HG03095 (cell line): ENCODE measurements around the gene CD151.

Experiments
- ATAC-seq: cut with Tn5 transposase; IDR thresholded peaks from one replicate; pipeline ENCODE4 v1.9.1; 2021; ENCODE audit warnings: moderate library complexity; ENCODE audit not compliant: unreplicated experiment

Gene CD151

GRCh38 chr11:869399-870126 lies 36.8 kb downstream of the CD151 start:
- no peak for ATAC-seq

GRCh38 chr11:870127-870413 lies 37.3 kb downstream of the CD151 start:
- ATAC-seq: no peak

- no peak for ATAC-seq
These were observed 37.7 kb downstream of the CD151 start for GRCh38 chr11:870418-870817.

- ATAC-seq: no peak
These were observed 38.7 kb downstream of the CD151 start for GRCh38 chr11:871472-871871.

GRCh38 chr11:872799-873198 lies 40.0 kb downstream of the CD151 start:
- no peak for ATAC-seq

- no peak for ATAC-seq
These were observed 41.0 kb downstream of the CD151 start for GRCh38 chr11:873706-874105.

GRCh38 chr11:875203-875602 lies 42.5 kb downstream of the CD151 start:
- no peak for ATAC-seq

- no peak for ATAC-seq
These were observed 43.1 kb downstream of the CD151 start for GRCh38 chr11:875769-876301.

- ATAC-seq: no peak
These were observed 43.8 kb downstream of the CD151 start for GRCh38 chr11:876545-876944.

GRCh38 chr11:877565-877964 lies 44.8 kb downstream of the CD151 start:
- ATAC-seq: no peak

- ATAC-seq: no peak
These were observed 47.7 kb downstream of the CD151 start for GRCh38 chr11:880447-880846.

GRCh38 chr11:882596-882995 lies 49.8 kb downstream of the CD151 start:
- ATAC-seq: no peak

- no peak for ATAC-seq
These were observed 50.8 kb downstream of the CD151 start for GRCh38 chr11:883527-883926.

GRCh38 chr11:884578-885070 lies 51.9 kb downstream of the CD151 start:
- no peak for ATAC-seq

GRCh38 chr11:886568-886967 lies 53.8 kb downstream of the CD151 start:
- ATAC-seq: no peak

GRCh38 chr11:887589-887988 lies 54.8 kb downstream of the CD151 start:
- ATAC-seq: no peak
